ENCODE data around the gene RPUSD3. TPM values are rescaled to one million over a fixed set of nuclear protein-coding genes. Genes with fewer than 3 reads are reported as not detected.

RPUSD3 gene
- total and polyA plus RNA-seq, 2 experiments from 2014 or later, result 32.6 to 38.3 TPM

DNA sequence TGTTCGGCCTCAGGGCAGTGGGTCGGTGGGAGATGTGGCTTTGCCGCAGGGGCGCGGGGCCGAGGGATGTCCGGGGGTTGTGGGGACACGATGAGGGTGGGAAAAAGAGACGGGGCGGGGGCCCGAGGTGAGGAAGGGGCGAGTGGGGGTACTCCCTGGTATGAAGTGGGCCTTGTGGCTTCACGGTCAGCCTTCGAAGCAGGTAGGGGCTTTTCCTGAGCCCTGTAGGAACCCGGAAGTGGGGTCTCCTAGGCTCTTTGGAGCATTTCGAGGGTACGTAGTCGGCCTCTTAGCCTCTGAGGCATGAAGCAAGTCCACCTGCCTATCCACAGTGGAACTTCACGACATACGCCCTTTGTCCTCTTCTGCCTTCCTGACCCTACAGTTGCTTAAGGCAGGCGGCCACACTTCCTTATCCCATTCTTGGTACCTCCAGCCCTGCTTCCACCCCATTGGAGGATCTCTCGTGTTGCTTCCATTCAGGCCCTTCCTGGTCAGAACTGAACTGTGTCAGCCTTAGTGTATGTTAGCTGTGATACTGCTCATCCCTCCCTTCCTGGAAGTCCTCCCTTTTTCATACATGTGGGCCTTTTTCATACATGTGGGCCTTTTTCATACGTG is 50.5 kb downstream of the RPUSD3 start:
- peak; percentile 83 for DNase-seq
- no peaks in the 10 kb centered on the region for H4K20me1 ChIP-seq (ENCODE audit: insufficient read depth)
- peaks cover 13% of the 10 kb centered on the region for H3K4me1 ChIP-seq (ENCODE audit: insufficient read depth)
- peak overlapping the region; percentile 99 for H3K4me3 ChIP-seq
- H3K9me2 ChIP-seq (ENCODE audit: insufficient read depth), result no peaks in the 10 kb centered on the region
- peak overlapping the region; percentile 79 for H2AFZ ChIP-seq
- peaks cover 77% of the 10 kb centered on the region for H3K79me2 ChIP-seq (ENCODE audit: insufficient read depth)
- WGBS, 2 experiments (ENCODE audit: low coverage in 1 of 2, low lambda C conversion rate in 2 of 2, missing lambda C conversion rate in 2 of 2), result 0 to 3% methylated on average over 15 to 22 of the region's 23 CpGs
- peak overlapping the region; percentile 99 for H3K9ac ChIP-seq
- in situ Hi-C loops (cut with MboI), result no loop called here
- peak overlapping the region; percentile 90 for H3K27ac ChIP-seq
- peaks cover 18% of the 10 kb centered on the region for H3K36me3 ChIP-seq (ENCODE audit: low read depth)
- TF ChIP-seq EZH2 (IDR thresholded peaks at IDR 0.05; ENCODE audit: insufficient read depth, poor library complexity, severe bottlenecking) (no peak), EZH2phosphoT487 (IDR thresholded peaks at IDR 0.05; ENCODE audit: insufficient read depth, low read depth) (no peak)
- H3K9me3 ChIP-seq (ENCODE audit: low read depth), result no peaks in the 10 kb centered on the region
- H3K27me3 ChIP-seq (replicated peaks; ENCODE audit: insufficient read depth), result no peaks in the 10 kb centered on the region
- peak overlapping the region; percentile 97 for H3K4me2 ChIP-seq (ENCODE audit: unreplicated experiment)
- H3F3A ChIP-seq (ENCODE audit: insufficient read depth), result peaks cover 5% of the 10 kb centered on the region

DNA sequence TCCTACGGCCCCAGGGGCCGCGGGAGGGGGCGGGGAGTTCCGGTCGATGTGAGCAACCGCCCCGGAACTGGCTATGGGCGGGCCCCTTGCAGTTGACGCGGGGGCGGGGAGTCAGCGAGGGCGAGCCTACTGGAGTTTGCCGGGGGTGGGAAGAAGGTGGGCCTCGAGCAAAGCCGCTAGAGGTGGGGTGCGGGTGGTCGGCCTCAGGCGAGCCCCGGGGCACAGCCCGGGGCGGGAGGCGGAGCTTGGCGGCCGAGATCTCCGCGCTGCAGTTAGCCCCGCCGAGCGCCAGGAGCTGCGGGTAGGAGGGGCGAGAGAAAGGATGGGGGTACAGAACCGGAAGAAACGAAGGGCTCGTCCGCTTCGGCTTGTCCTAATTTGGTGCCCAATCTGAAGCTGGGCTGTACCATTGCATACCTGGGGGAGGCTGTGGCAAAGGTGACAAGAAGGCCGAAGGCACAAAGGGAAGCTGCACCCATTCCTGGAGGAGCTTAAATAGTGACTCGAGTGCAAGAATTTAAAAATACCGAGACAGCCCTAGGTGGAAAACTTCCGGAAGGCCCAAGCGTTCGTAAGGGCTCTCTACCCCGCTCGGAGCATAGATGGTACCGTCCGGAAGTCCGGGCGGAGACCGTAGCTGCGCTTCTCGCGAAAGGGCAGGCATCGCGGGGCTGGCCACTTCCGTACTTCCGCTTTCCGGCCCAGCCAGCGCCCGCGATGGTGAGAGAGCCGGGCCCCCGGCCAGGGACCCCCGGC is 51.2 kb downstream of the RPUSD3 start, which contains the start of the genes ARPC4 and TADA3:
ARPC4 (plus strand) TSS at position 678 of the 756 bp plus-strand sequence; CDS start at position 718, 40 bp downstream.
TADA3 (minus strand) TSS at position 69 of the 756 bp plus-strand sequence. CDS start 1,007 bp downstream, outside the sequence.
- Histone ChIP-seq H3K4me2 (ENCODE audit: unreplicated experiment) (peak within 1 kb of the TSS; percentile 97), H3K9me2 (ENCODE audit: insufficient read depth) (no peaks in the 10 kb centered on the region), H3K9me3 (ENCODE audit: low read depth) (no peaks in the 10 kb centered on the region), H4K20me1 (ENCODE audit: insufficient read depth) (no peaks in the 10 kb centered on the region), H3K4me3 (peak within 1 kb of the TSS; percentile 99), H3K4me1 (ENCODE audit: insufficient read depth) (peaks cover 13% of the 10 kb centered on the region), H3F3A (ENCODE audit: insufficient read depth) (peaks cover 5% of the 10 kb centered on the region), H3K79me2 (ENCODE audit: insufficient read depth) (peaks cover 71% of the 10 kb centered on the region), H2AFZ (peak within 1 kb of the TSS; percentile 79), H3K27me3 (replicated peaks; ENCODE audit: insufficient read depth) (no peaks in the 10 kb centered on the region), H3K36me3 (ENCODE audit: low read depth) (peaks cover 13% of the 10 kb centered on the region), H3K27ac (peak within 1 kb of the TSS; percentile 90), H3K9ac (peak within 1 kb of the TSS; percentile 99)
- TF ChIP-seq EZH2phosphoT487 (IDR thresholded peaks at IDR 0.05; ENCODE audit: insufficient read depth, low read depth) (no peak), EZH2 (IDR thresholded peaks at IDR 0.05; ENCODE audit: insufficient read depth, poor library complexity, severe bottlenecking) (no peak)
- DNase-seq, result peak; percentile 98
- in situ Hi-C loops (cut with MboI), result no loop called here
- WGBS, 2 experiments (ENCODE audit: low coverage in 1 of 2, low lambda C conversion rate in 2 of 2, missing lambda C conversion rate in 2 of 2), result 1% methylated on average over 45 to 60 of the region's 65 CpGs

DNA sequence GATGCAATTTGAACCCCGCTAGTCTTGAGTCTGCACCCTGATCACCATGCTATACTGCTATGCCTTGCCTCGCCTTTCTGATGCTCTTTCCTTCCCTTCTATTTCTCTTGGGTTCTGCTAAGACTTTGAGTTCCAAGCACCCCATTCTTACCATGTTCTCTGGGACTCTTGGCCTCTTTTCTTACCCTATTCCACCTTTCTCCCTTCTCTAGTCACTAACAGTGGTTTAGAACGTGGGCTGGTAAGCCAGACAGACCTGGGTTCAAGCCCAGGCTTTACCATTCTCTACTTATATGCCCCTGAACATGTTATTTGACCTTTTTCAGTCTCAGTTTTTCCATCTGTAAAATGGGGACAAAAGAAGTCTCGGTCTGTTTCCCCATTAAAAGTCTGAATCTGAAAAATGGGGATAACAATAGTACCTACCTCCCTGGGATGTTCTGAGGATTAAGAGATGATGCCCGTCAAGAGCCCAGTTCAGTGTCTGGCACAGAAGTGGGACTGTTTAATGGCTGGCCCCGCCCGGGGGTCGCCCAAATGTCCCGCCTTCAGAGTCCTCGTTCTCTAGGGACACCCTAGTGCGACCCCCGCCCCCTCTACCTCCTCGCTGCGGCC is 51.9 kb downstream of the RPUSD3 start:
- in situ Hi-C loops (cut with MboI), result no loop called here
- Histone ChIP-seq H3K4me1 (ENCODE audit: insufficient read depth) (peaks cover 13% of the 10 kb centered on the region), H3K9me2 (ENCODE audit: insufficient read depth) (no peaks in the 10 kb centered on the region), H3K79me2 (ENCODE audit: insufficient read depth) (peaks cover 69% of the 10 kb centered on the region), H4K20me1 (ENCODE audit: insufficient read depth) (no peaks in the 10 kb centered on the region), H3K27me3 (replicated peaks; ENCODE audit: insufficient read depth) (no peaks in the 10 kb centered on the region), H3K27ac (peak overlapping the region; percentile 90), H3K9ac (peak overlapping the region; percentile 99), H3F3A (ENCODE audit: insufficient read depth) (peaks cover 5% of the 10 kb centered on the region), H2AFZ (peak overlapping the region; percentile 79), H3K9me3 (ENCODE audit: low read depth) (no peaks in the 10 kb centered on the region), H3K4me2 (ENCODE audit: unreplicated experiment) (peak overlapping the region; percentile 97), H3K36me3 (ENCODE audit: low read depth) (peaks cover 13% of the 10 kb centered on the region), H3K4me3 (peak overlapping the region; percentile 99)
- no peak for TF ChIP-seq EZH2phosphoT487 (IDR thresholded peaks at IDR 0.05; ENCODE audit: insufficient read depth, low read depth)
- TF ChIP-seq EZH2 (IDR thresholded peaks at IDR 0.05; ENCODE audit: insufficient read depth, poor library complexity, severe bottlenecking), result no peak
- 15 to 19% methylated on average over 11 to 14 of the region's 14 CpGs for WGBS, 2 experiments (ENCODE audit: low coverage in 1 of 2, low lambda C conversion rate in 2 of 2, missing lambda C conversion rate in 2 of 2)
- DNase-seq, result no peak

DNA sequence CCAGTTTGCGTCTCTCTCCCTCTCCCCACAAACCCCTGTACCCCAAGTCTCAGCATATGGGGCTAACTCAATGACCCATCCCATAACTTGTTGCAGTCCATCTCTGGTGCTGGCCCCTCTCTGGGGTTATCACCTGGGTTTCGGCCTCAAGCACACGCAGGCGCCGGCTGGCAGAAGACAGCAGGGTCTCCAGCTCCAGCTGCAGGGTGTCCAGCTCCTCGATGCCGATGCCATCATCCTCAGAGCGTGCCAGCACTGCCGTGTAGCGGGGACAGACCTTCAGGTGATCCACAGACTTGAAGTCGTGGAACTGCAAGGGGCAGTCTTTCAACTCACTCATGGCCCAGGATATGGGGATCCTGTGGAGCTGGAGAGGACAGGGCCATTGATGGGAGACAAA is 52.7 kb downstream of the RPUSD3 start:
- Histone ChIP-seq H3K4me1 (ENCODE audit: insufficient read depth) (peaks cover 13% of the 10 kb centered on the region), H2AFZ (no peak overlapping the region), H3K27ac (no peak overlapping the region), H4K20me1 (ENCODE audit: insufficient read depth) (no peaks in the 10 kb centered on the region), H3K27me3 (replicated peaks; ENCODE audit: insufficient read depth) (no peaks in the 10 kb centered on the region), H3K4me2 (ENCODE audit: unreplicated experiment) (peak overlapping the region; percentile 97), H3K79me2 (ENCODE audit: insufficient read depth) (peaks cover 61% of the 10 kb centered on the region), H3K9me3 (ENCODE audit: low read depth) (no peaks in the 10 kb centered on the region), H3F3A (ENCODE audit: insufficient read depth) (peaks cover 5% of the 10 kb centered on the region), H3K9me2 (ENCODE audit: insufficient read depth) (no peaks in the 10 kb centered on the region), H3K36me3 (ENCODE audit: low read depth) (peaks cover 21% of the 10 kb centered on the region), H3K9ac (peak overlapping the region; percentile 99; the same call in 1 of the 2 replicates), H3K4me3 (peak overlapping the region; percentile 99)
- in situ Hi-C loops (cut with MboI), result no loop called here
- WGBS, 2 experiments (ENCODE audit: low coverage in 1 of 2, low lambda C conversion rate in 2 of 2, missing lambda C conversion rate in 2 of 2), result 94% methylated on average over 11 of the region's 11 CpGs
- TF ChIP-seq EZH2 (IDR thresholded peaks at IDR 0.05; ENCODE audit: insufficient read depth, poor library complexity, severe bottlenecking) (no peak), EZH2phosphoT487 (IDR thresholded peaks at IDR 0.05; ENCODE audit: insufficient read depth, low read depth) (no peak)
- DNase-seq, result no peak

Other genes starting within 250 kb of the RPUSD3 start
- 25.7 and 31.0 TPM in 2 replicates for gene MTMR14, start 194.5 kb downstream of the RPUSD3 start, total RNA-seq (2014; rRNA removed; shearing (Covaris generic))
- gene MTMR14, start 194.5 kb downstream of the RPUSD3 start, polyA plus RNA-seq (2016; fragmentation: Nextera tagmentation; extraction: Ambion mirVana), result 22.9 and 24.0 TPM in 2 replicates
- not detected in 2 replicates for gene CPNE9, start 140.2 kb downstream of the RPUSD3 start, total RNA-seq (2014; rRNA removed; shearing (Covaris generic))
- not detected in 2 replicates for gene CPNE9, start 140.2 kb downstream of the RPUSD3 start, polyA plus RNA-seq (2016; fragmentation: Nextera tagmentation; extraction: Ambion mirVana)
- 16.3 and 18.3 TPM in 2 replicates for gene BRPF1, start 112.3 kb downstream of the RPUSD3 start, total RNA-seq (2014; rRNA removed; shearing (Covaris generic))
- 7.3 and 10.4 TPM in 2 replicates for gene BRPF1, start 112.3 kb downstream of the RPUSD3 start, polyA plus RNA-seq (2016; fragmentation: Nextera tagmentation; extraction: Ambion mirVana)
- 18.0 and 36.5 TPM in 2 replicates for gene OGG1, start 94.1 kb downstream of the RPUSD3 start, total RNA-seq (2014; rRNA removed; shearing (Covaris generic))
- gene OGG1, start 94.1 kb downstream of the RPUSD3 start, polyA plus RNA-seq (2016; fragmentation: Nextera tagmentation; extraction: Ambion mirVana), result 23.0 and 24.6 TPM in 2 replicates
- 26.9 and 30.6 TPM in 2 replicates for gene CAMK1, start 74.1 kb downstream of the RPUSD3 start, total RNA-seq (2014; rRNA removed; shearing (Covaris generic))
- 27.7 and 28.3 TPM in 2 replicates for gene CAMK1, start 74.1 kb downstream of the RPUSD3 start, polyA plus RNA-seq (2016; fragmentation: Nextera tagmentation; extraction: Ambion mirVana)
- gene TADA3, start 51.5 kb downstream of the RPUSD3 start, total RNA-seq (2014; rRNA removed; shearing (Covaris generic)), result 131 and 135 TPM in 2 replicates
- gene TADA3, start 51.5 kb downstream of the RPUSD3 start, polyA plus RNA-seq (2016; fragmentation: Nextera tagmentation; extraction: Ambion mirVana), result 85.1 and 87.7 TPM in 2 replicates
- 315 and 325 TPM in 2 replicates for gene ARPC4, start 50.9 kb downstream of the RPUSD3 start, total RNA-seq (2014; rRNA removed; shearing (Covaris generic))
- 182 and 190 TPM in 2 replicates for gene ARPC4, start 50.9 kb downstream of the RPUSD3 start, polyA plus RNA-seq (2016; fragmentation: Nextera tagmentation; extraction: Ambion mirVana)
- gene TTLL3, start 33.7 kb downstream of the RPUSD3 start, total RNA-seq (2014; rRNA removed; shearing (Covaris generic)), result 30.3 and 31.1 TPM in 2 replicates
- 20.1 and 26.9 TPM in 2 replicates for gene TTLL3, start 33.7 kb downstream of the RPUSD3 start, polyA plus RNA-seq (2016; fragmentation: Nextera tagmentation; extraction: Ambion mirVana)
- gene CIDEC, start 36.2 kb upstream of the RPUSD3 start, total RNA-seq (2014; rRNA removed; shearing (Covaris generic)), result not detected in 2 replicates
- not detected in 2 replicates for gene CIDEC, start 36.2 kb upstream of the RPUSD3 start, polyA plus RNA-seq (2016; fragmentation: Nextera tagmentation; extraction: Ambion mirVana)
- gene JAGN1, start 46.6 kb upstream of the RPUSD3 start, total RNA-seq (2014; rRNA removed; shearing (Covaris generic)), result 32.9 and 35.7 TPM in 2 replicates
- 45.3 and 46.8 TPM in 2 replicates for gene JAGN1, start 46.6 kb upstream of the RPUSD3 start, polyA plus RNA-seq (2016; fragmentation: Nextera tagmentation; extraction: Ambion mirVana)
- 0.51 and 5.5 TPM in 2 replicates for gene IL17RE, start 58.8 kb upstream of the RPUSD3 start, total RNA-seq (2014; rRNA removed; shearing (Covaris generic))
- gene IL17RE, start 58.8 kb upstream of the RPUSD3 start, polyA plus RNA-seq (2016; fragmentation: Nextera tagmentation; extraction: Ambion mirVana), result 0.24 and 0.27 TPM in 2 replicates
- gene IL17RC, start 73.1 kb upstream of the RPUSD3 start, total RNA-seq (2014; rRNA removed; shearing (Covaris generic)), result 41.8 and 49.4 TPM in 2 replicates
- gene IL17RC, start 73.1 kb upstream of the RPUSD3 start, polyA plus RNA-seq (2016; fragmentation: Nextera tagmentation; extraction: Ambion mirVana), result 20.5 and 25.3 TPM in 2 replicates
- 18.2 and 29.5 TPM in 2 replicates for gene CRELD1, start 89.8 kb upstream of the RPUSD3 start, total RNA-seq (2014; rRNA removed; shearing (Covaris generic))
- 19.2 and 19.9 TPM in 2 replicates for gene CRELD1, start 89.8 kb upstream of the RPUSD3 start, polyA plus RNA-seq (2016; fragmentation: Nextera tagmentation; extraction: Ambion mirVana)
- gene PRRT3, start 108.4 kb upstream of the RPUSD3 start, total RNA-seq (2014; rRNA removed; shearing (Covaris generic)), result 2.9 and 7.5 TPM in 2 replicates
- gene PRRT3, start 108.4 kb upstream of the RPUSD3 start, polyA plus RNA-seq (2016; fragmentation: Nextera tagmentation; extraction: Ambion mirVana), result 4.3 and 4.5 TPM in 2 replicates
- 44.3 and 130 TPM in 2 replicates for gene EMC3, start 142.8 kb upstream of the RPUSD3 start, total RNA-seq (2014; rRNA removed; shearing (Covaris generic))
- 139 and 154 TPM in 2 replicates for gene EMC3, start 142.8 kb upstream of the RPUSD3 start, polyA plus RNA-seq (2016; fragmentation: Nextera tagmentation; extraction: Ambion mirVana)
- gene FANCD2, start 182.4 kb upstream of the RPUSD3 start, total RNA-seq (2014; rRNA removed; shearing (Covaris generic)), result 6.1 and 7.0 TPM in 2 replicates
- gene FANCD2, start 182.4 kb upstream of the RPUSD3 start, polyA plus RNA-seq (2016; fragmentation: Nextera tagmentation; extraction: Ambion mirVana), result 3.8 and 4.4 TPM in 2 replicates

All from GM23248 (cell line).